Effector memory CD4-positive, alpha-beta T cell (primary cell): Measurements from ENCODE around the gene OR6M1.

Experiments used
- DNase-seq, 3 donors: peaks; one replicate each; pipeline ENCODE4 v3.0.0-alpha.2; 2020
- H3K27ac ChIP-seq: 2 replicates; pipeline ENCODE4 v1.7.0; 2013; ENCODE audit warnings: mild to moderate bottlenecking, low read length, moderate library complexity; ENCODE audit not compliant: insufficient read depth, poor library complexity, severe bottlenecking
- H3K27me3 ChIP-seq: replicated peaks from 2 replicates; pipeline ENCODE4 v1.7.0; 2013; ENCODE audit warnings: mild to moderate bottlenecking, low read length; ENCODE audit not compliant: insufficient read depth, control insufficient read depth, poor library complexity, severe bottlenecking
- H3K36me3 ChIP-seq: 2 replicates; pipeline ENCODE4 v1.7.0; 2013; ENCODE audit warnings: mild to moderate bottlenecking, low read length, moderate library complexity; ENCODE audit not compliant: control insufficient read depth, insufficient read depth
- H3K4me1 ChIP-seq: 2 replicates; pipeline ENCODE4 v1.7.0; 2013; ENCODE audit warnings: low read length, mild to moderate bottlenecking; ENCODE audit not compliant: control insufficient read depth, insufficient read depth, poor library complexity, severe bottlenecking
- H3K4me3 ChIP-seq: 2 replicates; pipeline ENCODE4 v1.7.0; 2013; ENCODE audit warnings: low read length, low read depth, mild to moderate bottlenecking; ENCODE audit not compliant: insufficient read depth, poor library complexity, severe bottlenecking
- H3K9me3 ChIP-seq: 2 replicates; pipeline ENCODE4 v1.7.0; 2013; ENCODE audit warnings: mild to moderate bottlenecking, low read length, moderate library complexity; ENCODE audit not compliant: control insufficient read depth
- total RNA-seq, 3 donors: gene quantifications; one replicate each; lab custom pipeline; 2026; lab: John Stamatoyannopoulos, UW

Gene OR6M1, protein sequence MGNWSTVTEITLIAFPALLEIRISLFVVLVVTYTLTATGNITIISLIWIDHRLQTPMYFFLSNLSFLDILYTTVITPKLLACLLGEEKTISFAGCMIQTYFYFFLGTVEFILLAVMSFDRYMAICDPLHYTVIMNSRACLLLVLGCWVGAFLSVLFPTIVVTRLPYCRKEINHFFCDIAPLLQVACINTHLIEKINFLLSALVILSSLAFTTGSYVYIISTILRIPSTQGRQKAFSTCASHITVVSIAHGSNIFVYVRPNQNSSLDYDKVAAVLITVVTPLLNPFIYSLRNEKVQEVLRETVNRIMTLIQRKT
- 0 reads per million in 3 donors for total RNA-seq

DNA sequence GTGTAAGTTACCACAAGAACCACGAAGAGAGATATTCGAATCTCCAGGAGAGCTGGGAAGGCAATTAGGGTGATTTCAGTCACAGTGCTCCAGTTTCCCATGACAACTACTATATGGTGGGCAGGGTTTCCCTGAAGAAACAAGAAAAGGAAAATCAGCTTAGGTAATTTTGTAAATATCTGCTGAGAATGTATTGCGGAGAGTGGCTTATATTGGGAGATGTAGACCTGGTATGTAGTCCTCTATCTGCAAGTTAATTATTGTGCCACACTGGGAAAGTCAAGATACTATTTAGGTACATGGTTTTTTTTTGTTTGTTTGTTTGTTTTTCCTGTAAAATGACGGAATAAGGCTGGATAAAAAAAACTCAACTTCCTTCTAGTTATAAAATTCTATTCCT is at the start of gene OR6M1:
Gene OR6M1 (minus strand): TSS at position 101 of the 400 bp plus-strand sequence. CDS start 0 bp downstream, at position 101.
- no peak for DNase-seq
- Histone ChIP-seq H3K27me3 (no peaks in the 10 kb centered on the region), H3K27ac (no peak within 1 kb of the TSS), H3K4me3 (no peak within 1 kb of the TSS), H3K9me3 (no peaks in the 10 kb centered on the region), H3K36me3 (no peaks in the 10 kb centered on the region), H3K4me1 (no peaks in the 10 kb centered on the region)

- no peaks in the 10 kb centered on the region for H3K36me3 ChIP-seq
- no peak overlapping the region for H3K27ac ChIP-seq
- H3K9me3 ChIP-seq, result no peaks in the 10 kb centered on the region
- H3K4me1 ChIP-seq, result no peaks in the 10 kb centered on the region
- DNase-seq, result no peak
- H3K27me3 ChIP-seq, result no peaks in the 10 kb centered on the region
- H3K4me3 ChIP-seq, result no peak overlapping the region
Observed at GRCh38 chr11:123853038-123853437, 46.9 kb upstream of the OR6M1 start.

DNA sequence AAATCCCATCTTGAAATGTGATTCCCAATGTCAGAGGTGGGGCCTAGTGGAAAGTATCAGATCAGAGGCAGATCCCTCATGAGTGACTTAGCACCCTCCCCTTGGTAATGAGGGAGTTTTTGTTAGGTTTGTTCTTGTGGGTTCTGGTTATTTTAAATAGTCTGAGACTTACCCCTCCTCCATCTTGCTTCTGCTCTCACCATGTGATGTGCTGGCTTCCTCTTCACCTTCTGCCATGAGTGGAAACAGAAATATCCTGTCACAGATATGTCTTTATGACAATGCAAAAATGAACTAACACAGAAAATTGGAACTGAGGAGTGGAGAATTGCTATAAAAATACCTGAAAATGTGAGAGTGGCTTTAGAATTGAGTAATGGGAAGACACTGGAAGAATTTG is 46.2 kb upstream of the OR6M1 start:
- no peaks in the 10 kb centered on the region for H3K27me3 ChIP-seq
- no peak overlapping the region for H3K4me3 ChIP-seq
- H3K27ac ChIP-seq, result no peak overlapping the region
- H3K4me1 ChIP-seq, result no peaks in the 10 kb centered on the region
- no peak for DNase-seq
- no peaks in the 10 kb centered on the region for H3K9me3 ChIP-seq
- no peaks in the 10 kb centered on the region for H3K36me3 ChIP-seq

DNA sequence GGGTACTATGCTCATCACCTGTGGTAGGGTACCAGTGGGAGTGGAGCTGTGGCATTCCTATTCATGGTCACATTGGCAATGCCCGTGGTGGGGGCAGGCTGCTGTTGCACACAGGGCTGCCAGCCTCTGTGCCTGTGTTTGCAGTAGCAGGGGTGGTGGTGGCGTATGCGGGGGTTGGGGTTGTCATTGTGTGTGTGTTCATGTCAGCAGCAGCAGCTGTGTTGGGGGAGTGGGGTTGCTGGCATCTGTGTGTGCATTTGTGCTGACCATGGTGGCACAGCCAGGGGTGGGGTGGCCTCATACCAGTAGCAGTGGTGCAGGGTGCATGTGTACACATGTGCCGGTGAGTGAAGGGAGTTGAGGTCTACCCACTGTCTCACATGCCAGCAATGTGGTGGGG is 45.0 kb upstream of the OR6M1 start:
- H3K4me3 ChIP-seq, result no peak overlapping the region
- H3K36me3 ChIP-seq, result no peaks in the 10 kb centered on the region
- H3K27me3 ChIP-seq, result no peaks in the 10 kb centered on the region
- no peak for DNase-seq
- no peaks in the 10 kb centered on the region for H3K9me3 ChIP-seq
- no peak overlapping the region for H3K27ac ChIP-seq
- H3K4me1 ChIP-seq, result no peaks in the 10 kb centered on the region

DNA sequence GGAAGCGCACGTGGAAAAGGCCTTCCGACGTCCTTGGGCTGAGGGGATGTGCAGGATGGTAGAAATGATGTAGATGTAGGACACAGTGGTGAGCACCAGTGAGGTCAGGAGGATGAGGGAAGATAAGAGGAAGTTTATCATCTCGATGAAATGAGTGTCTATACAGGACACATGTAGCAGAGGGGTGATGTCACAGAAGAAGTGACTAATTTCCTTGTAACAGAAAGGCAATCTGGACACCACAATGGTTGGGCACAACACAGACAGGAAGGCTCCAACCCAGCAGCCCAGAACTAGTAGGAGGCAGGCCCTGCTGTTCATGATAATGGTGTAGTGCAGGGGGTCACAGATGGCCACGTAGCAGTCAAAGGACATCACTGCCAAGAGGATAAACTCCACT is 35.0 kb upstream of the OR6M1 start:
- Histone ChIP-seq H3K4me3 (no peak overlapping the region), H3K36me3 (no peaks in the 10 kb centered on the region), H3K4me1 (no peaks in the 10 kb centered on the region), H3K27ac (no peak overlapping the region), H3K9me3 (no peaks in the 10 kb centered on the region), H3K27me3 (no peaks in the 10 kb centered on the region)
- no peak for DNase-seq

- no peaks in the 10 kb centered on the region for H3K36me3 ChIP-seq
- H3K4me1 ChIP-seq, result no peaks in the 10 kb centered on the region
- H3K27me3 ChIP-seq, result no peaks in the 10 kb centered on the region
- no peak for DNase-seq
- no peaks in the 10 kb centered on the region for H3K9me3 ChIP-seq
- H3K4me3 ChIP-seq, result no peak overlapping the region
- no peak overlapping the region for H3K27ac ChIP-seq
Observed at GRCh38 chr11:123839131-123839530, 33.0 kb upstream of the OR6M1 start.

DNA sequence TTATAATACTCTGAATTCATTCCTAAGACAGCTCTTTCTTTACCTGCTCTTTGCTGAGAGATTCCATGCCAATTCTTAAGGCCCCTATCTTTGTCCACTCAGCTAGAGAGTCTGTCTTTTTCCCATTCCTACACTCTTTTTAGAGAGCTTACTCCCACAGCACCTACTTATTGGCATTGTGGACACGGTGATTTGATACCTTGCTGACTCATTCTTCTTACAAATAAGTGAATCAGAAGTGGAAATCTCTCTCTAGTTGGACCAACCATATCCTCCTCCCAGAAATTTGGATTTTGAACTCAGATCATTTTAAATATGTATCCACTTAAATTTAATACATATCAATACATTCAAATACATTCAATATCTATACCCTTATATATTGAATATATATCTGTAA is 32.5 kb upstream of the OR6M1 start:
- Histone ChIP-seq H3K4me1 (no peaks in the 10 kb centered on the region), H3K27me3 (no peaks in the 10 kb centered on the region), H3K4me3 (no peak overlapping the region), H3K36me3 (no peaks in the 10 kb centered on the region), H3K27ac (no peak overlapping the region), H3K9me3 (no peaks in the 10 kb centered on the region)
- DNase-seq, result no peak

GRCh38 chr11:123838199-123838598 is 32.0 kb upstream of the OR6M1 start:
- DNase-seq, result no peak

DNA sequence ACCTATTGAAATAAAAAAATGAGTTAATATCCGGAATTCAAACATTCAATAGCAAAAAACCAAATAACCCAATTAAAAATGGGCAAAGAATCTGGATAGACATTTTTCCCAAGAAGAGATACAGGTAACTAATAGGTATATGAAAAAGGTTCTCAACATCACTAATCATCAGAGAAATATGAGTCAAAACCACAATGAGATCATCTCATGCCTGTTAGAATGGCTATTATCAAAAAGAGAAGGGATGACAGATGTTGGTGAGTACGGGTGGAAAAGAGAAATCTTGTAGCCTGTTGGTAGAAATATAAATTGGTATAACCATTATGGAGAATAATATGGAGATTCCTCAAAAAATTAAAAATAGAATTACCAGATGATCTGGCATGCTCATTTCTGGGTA is 26.9 kb upstream of the OR6M1 start:
- H3K27ac ChIP-seq, result no peak overlapping the region
- no peaks in the 10 kb centered on the region for H3K9me3 ChIP-seq
- H3K4me3 ChIP-seq, result no peak overlapping the region
- H3K27me3 ChIP-seq, result no peaks in the 10 kb centered on the region
- no peaks in the 10 kb centered on the region for H3K4me1 ChIP-seq
- no peaks in the 10 kb centered on the region for H3K36me3 ChIP-seq
- no peak for DNase-seq

More at GRCh38 chr11:123838199-123838598, 32.0 kb upstream of the OR6M1 start:
- Histone ChIP-seq H3K9me3 (no peaks in the 10 kb centered on the region), H3K4me1 (no peaks in the 10 kb centered on the region), H3K4me3 (no peak overlapping the region), H3K36me3 (no peaks in the 10 kb centered on the region), H3K27me3 (no peaks in the 10 kb centered on the region), H3K27ac (no peak overlapping the region)

DNA sequence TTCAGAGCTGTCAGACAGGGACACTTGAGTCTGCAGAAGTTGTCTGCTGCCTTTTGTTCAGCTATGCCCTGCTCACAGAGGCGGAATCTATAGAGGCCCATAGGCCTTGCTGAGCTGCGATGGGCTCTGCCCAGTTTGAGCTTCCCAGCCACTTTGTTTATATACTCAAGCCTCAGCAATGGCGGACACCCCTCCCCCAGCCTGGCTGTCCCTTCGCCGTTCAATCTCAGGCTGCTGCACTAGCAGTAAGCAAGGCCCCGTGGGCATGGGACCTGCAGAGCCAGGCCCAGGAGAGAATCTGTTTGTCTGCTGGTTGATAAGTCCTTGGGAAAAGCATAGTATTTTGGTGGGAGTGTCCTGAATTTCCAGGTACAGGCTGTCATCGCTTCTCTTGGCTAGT is 23.6 kb upstream of the OR6M1 start:
- no peak for DNase-seq
- Histone ChIP-seq H3K9me3 (no peaks in the 10 kb centered on the region), H3K36me3 (no peaks in the 10 kb centered on the region), H3K27me3 (no peaks in the 10 kb centered on the region), H3K4me3 (no peak overlapping the region), H3K27ac (no peak overlapping the region), H3K4me1 (no peaks in the 10 kb centered on the region)
